SK-N-SH (cell line): ENCODE data around the gene TARDBP.

ENCODE experiments used
- CTCF ChIP-seq: fragments of 200-600 bp; sonication (generic); IDR thresholded peaks from 2 replicates; pipeline ENCODE4 v1.6.1; 2017; ENCODE audit warnings: antibody characterized with exemption, mild to moderate bottlenecking, moderate library complexity
- EZH2phosphoT487 ChIP-seq: fragments of 200-600 bp; sonication (generic); IDR thresholded peaks from 2 replicates; pipeline ENCODE4 v1.6.1; 2017; ENCODE audit warnings: low read depth, mixed run types, mild to moderate bottlenecking, antibody characterized with exemption, moderate library complexity, borderline replicate concordance
- FOXM1 ChIP-seq: IDR thresholded peaks from 2 replicates; pipeline ENCODE4 v1.4.0; 2012; ENCODE audit warnings: low read depth, mild to moderate bottlenecking
- POLR2AphosphoS5 ChIP-seq: IDR thresholded peaks from 2 replicates; pipeline ENCODE4 v1.6.1; 2012; ENCODE audit warnings: low read depth, low read length
- SIN3A ChIP-seq: IDR thresholded peaks from 2 replicates; pipeline ENCODE4 v1.6.1; 2012; ENCODE audit warnings: low read depth, mild to moderate bottlenecking, low read length, moderate library complexity, borderline replicate concordance
- TCF12 ChIP-seq: IDR thresholded peaks from 2 replicates; pipeline ENCODE4 v1.4.0; 2012
- YY1 ChIP-seq: IDR thresholded peaks from 2 replicates; pipeline ENCODE4 v1.4.0; 2012; ENCODE audit warnings: low read depth, mild to moderate bottlenecking

GRCh38 chr1:11052839-11053757, 40.6 kb downstream of the TARDBP start:
- TF ChIP-seq EZH2phosphoT487 (no peak), YY1 (no peak), TCF12 (no peak), CTCF (no peak), SIN3A (no peak), POLR2AphosphoS5 (no peak), FOXM1 (no peak)
